GM23248 (cell line): ENCODE data around the gene ACSL4. TPM values are rescaled to one million over a fixed set of nuclear protein-coding genes. Genes with fewer than 3 reads are reported as not detected.
"Not testable (repeated sequence)": the region's sequence is repeated elsewhere in the genome, so short reads cannot be mapped to it uniquely, and the experiment has no call there.

Experiments
- DNase-seq: peaks from one replicate; pipeline ENCODE4 v3.0.0-alpha.2; 2015
- H2AFZ ChIP-seq: fragments of 200-600 bp; sonication (generic); 2 replicates; pipeline ENCODE4 v1.6.1; 2016; ENCODE audit warnings: antibody characterized with exemption
- H3F3A ChIP-seq: fragments of 200-600 bp; sonication (generic); 2 replicates; pipeline ENCODE4 v1.6.1; 2016; ENCODE audit warnings: mild to moderate bottlenecking, antibody characterized with exemption, mixed run types; ENCODE audit not compliant: insufficient read depth
- H3K27ac ChIP-seq: fragments of 200-600 bp; sonication (generic); 2 replicates; pipeline ENCODE4 v1.5.1; 2016; ENCODE audit warnings: mild to moderate bottlenecking
- H3K27me3 ChIP-seq: fragments of 200-600 bp; sonication (generic); replicated peaks from 2 replicates; pipeline ENCODE4 v1.6.1; 2016; ENCODE audit warnings: mild to moderate bottlenecking; ENCODE audit not compliant: insufficient read depth
- H3K36me3 ChIP-seq: fragments of 200-600 bp; sonication (generic); 2 replicates; pipeline ENCODE4 v1.6.1; 2016; ENCODE audit warnings: low read depth, mild to moderate bottlenecking
- H3K4me1 ChIP-seq: fragments of 200-600 bp; sonication (generic); 2 replicates; pipeline ENCODE4 v1.6.1; 2016; ENCODE audit warnings: mild to moderate bottlenecking; ENCODE audit not compliant: insufficient read depth
- H3K4me2 ChIP-seq: fragments of 200-600 bp; sonication (generic); one replicate; pipeline ENCODE4 v1.6.1; 2016; ENCODE audit warnings: mild to moderate bottlenecking; ENCODE audit not compliant: unreplicated experiment
- H3K4me3 ChIP-seq: fragments of 200-600 bp; sonication (generic); 2 replicates; pipeline ENCODE4 v1.5.1; 2016; ENCODE audit warnings: mild to moderate bottlenecking
- H3K79me2 ChIP-seq: fragments of 200-600 bp; sonication (generic); 2 replicates; pipeline ENCODE4 v1.6.1; 2016; ENCODE audit warnings: mild to moderate bottlenecking; ENCODE audit not compliant: insufficient read depth
- H3K9ac ChIP-seq: fragments of 200-600 bp; sonication (generic); 2 replicates; pipeline ENCODE4 v1.6.1; 2016; ENCODE audit warnings: mild to moderate bottlenecking
- H3K9me2 ChIP-seq: fragments of 200-600 bp; sonication (generic); 2 replicates; pipeline ENCODE4 v1.6.1; 2016; ENCODE audit warnings: mixed run types, mild to moderate bottlenecking, moderate library complexity; ENCODE audit not compliant: insufficient read depth
- H3K9me3 ChIP-seq: fragments of 200-600 bp; sonication (generic); one replicate; pipeline ENCODE4 v1.6.1; 2017; ENCODE audit warnings: low read depth
- H4K20me1 ChIP-seq: fragments of 200-600 bp; sonication (generic); 2 replicates; pipeline ENCODE4 v1.6.0; 2016; ENCODE audit not compliant: insufficient read depth
- EZH2 ChIP-seq: fragments of 200-600 bp; sonication (generic); IDR thresholded peaks from 2 replicates; pipeline ENCODE4 v1.6.1; 2018; ENCODE audit warnings: antibody characterized with exemption, mild to moderate bottlenecking; ENCODE audit not compliant: insufficient read depth, poor library complexity, severe bottlenecking
- EZH2phosphoT487 ChIP-seq: fragments of 200-600 bp; sonication (generic); IDR thresholded peaks from 2 replicates; pipeline ENCODE4 v1.6.1; 2018; ENCODE audit warnings: antibody characterized with exemption, moderate library complexity, mild to moderate bottlenecking, low read depth; ENCODE audit not compliant: insufficient read depth
- WGBS, 2 experiments: methylation state at CpG; one replicate each; pipeline ENCODE4 v1.1.6; 2015 to 2017; ENCODE audit warnings: low lambda C conversion rate in 2 of 2, low coverage in 1 of 2; ENCODE audit errors: missing lambda C conversion rate in 2 of 2; 5-methylcytosine and 5-hydroxymethylcytosine counted together
- in situ Hi-C: fragments of 300-500 bp; cut with MboI; formaldehyde crosslinking; loops from 2 replicates; pipeline ENCODE4 v1.15.0; 2020
- polyA plus RNA-seq: library from polyadenylated mRNA; unstranded; fragments of >200 nt; fragmentation: Nextera tagmentation; extraction: Ambion mirVana; gene quantifications from 2 replicates; pipeline ENCODE4 v1.2.1, GENCODE V29; 2016
- total RNA-seq: library from RNA; depleted of rRNA; stranded (reverse); fragments of >200 nt; shearing (Covaris generic); gene quantifications from 2 replicates; pipeline ENCODE4 v1.2.3, GENCODE V29; 2014

The ACSL4 gene
- total and polyA plus RNA-seq, 2 experiments from 2014 or later = 33.2 to 81.7 TPM

GRCh38 chrX:109658391-109658790, 74.7 kb downstream of the ACSL4 start:
- TF ChIP-seq EZH2 = no peak
- TF ChIP-seq EZH2phosphoT487 = no peak
- 93 to 100% methylated on average over 1 of the region's 1 CpG for WGBS, 2 experiments
- no peak for DNase-seq
- H3K4me2 ChIP-seq = no peak overlapping the region
- no peaks in the 10 kb centered on the region for H3K4me1 ChIP-seq
- no peak overlapping the region for H3K27ac ChIP-seq
- no peak overlapping the region for H3K9ac ChIP-seq
- no peaks in the 10 kb centered on the region for H3F3A ChIP-seq
- H3K27me3 ChIP-seq = no peaks in the 10 kb centered on the region
- no peak overlapping the region for H3K4me3 ChIP-seq
- no peak overlapping the region for H2AFZ ChIP-seq
- H3K9me3 ChIP-seq = no peaks in the 10 kb centered on the region
- no peaks in the 10 kb centered on the region for H3K9me2 ChIP-seq
- no peaks in the 10 kb centered on the region for H4K20me1 ChIP-seq
- in situ Hi-C loops = no loop called here
- 0 out of 2 replicates have a peak, but pooled peaks cover 5% of the 10 kb centered on the region for H3K36me3 ChIP-seq
- peaks cover 20% of the 10 kb centered on the region; the same call in 1 of the 2 replicates for H3K79me2 ChIP-seq

DNA sequence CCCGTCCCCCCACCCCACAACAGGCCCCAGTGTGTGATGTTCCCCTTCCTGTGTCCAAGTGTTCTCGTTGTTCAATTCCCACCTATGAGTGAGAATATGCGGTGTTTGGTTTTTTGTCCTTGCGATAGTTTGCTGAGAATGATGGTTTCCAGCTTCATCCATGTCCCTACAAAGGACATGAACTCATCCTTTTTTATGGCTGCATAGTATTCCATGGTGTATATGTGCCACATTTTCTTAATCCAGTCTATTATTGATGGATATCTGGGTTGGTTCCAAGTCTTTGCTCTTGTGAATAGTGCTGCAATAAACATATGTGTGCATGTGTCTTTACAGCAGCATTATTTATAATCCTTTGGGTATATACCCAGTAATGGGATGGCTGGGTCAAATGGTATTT, 75.7 kb downstream of the ACSL4 start:
- H3K4me2 ChIP-seq, H3K36me3 ChIP-seq, H2AFZ ChIP-seq, H3K4me1 ChIP-seq, in situ Hi-C loops, H3F3A ChIP-seq, H3K9ac ChIP-seq, H3K9me3 ChIP-seq, DNase-seq, H3K9me2 ChIP-seq, H3K27ac ChIP-seq, H4K20me1 ChIP-seq, H3K4me3 ChIP-seq, H3K27me3 ChIP-seq: not testable (repeated sequence)
- WGBS, 2 experiments = 96% methylated on average over 4 of the region's 4 CpGs; no CpG with 5 or more reads in 1 of the 2 experiments
- H3K79me2 ChIP-seq = peaks cover 23% of the 10 kb centered on the region

DNA sequence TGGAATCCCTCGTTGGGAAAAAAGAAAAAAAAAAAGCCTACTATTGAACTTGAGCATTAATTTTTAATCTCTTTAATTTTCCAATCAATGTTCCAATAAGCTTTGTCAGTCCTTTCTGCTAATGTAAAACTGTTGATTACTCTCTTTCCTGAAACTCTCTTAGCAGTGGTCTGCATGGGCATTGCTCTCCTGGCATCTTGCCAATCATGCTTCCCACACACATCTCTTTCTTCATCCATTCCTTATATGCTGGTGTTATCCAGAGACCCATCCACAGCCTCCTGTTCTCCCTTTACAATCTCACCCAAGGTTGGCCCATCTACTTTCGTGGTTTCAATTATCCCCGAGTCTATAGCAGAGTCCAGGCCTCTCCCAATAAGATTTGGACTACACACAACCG, 76.3 kb downstream of the ACSL4 start:
- 97 to 100% methylated on average over 4 of the region's 4 CpGs for WGBS, 2 experiments
- H3K27ac ChIP-seq = no peak overlapping the region
- H3K4me2 ChIP-seq = no peak overlapping the region
- in situ Hi-C loops = no loop called here
- H3F3A ChIP-seq = no peaks in the 10 kb centered on the region
- DNase-seq = no peak
- H2AFZ ChIP-seq = no peak overlapping the region
- H3K36me3 ChIP-seq = 0 out of 2 replicates have a peak, but pooled peaks cover 5% of the 10 kb centered on the region
- H3K9me3 ChIP-seq = no peaks in the 10 kb centered on the region
- H3K27me3 ChIP-seq = no peaks in the 10 kb centered on the region
- no peak for TF ChIP-seq EZH2
- no peak for TF ChIP-seq EZH2phosphoT487
- H3K79me2 ChIP-seq = peaks cover 29% of the 10 kb centered on the region
- H3K4me3 ChIP-seq = no peak overlapping the region
- no peaks in the 10 kb centered on the region for H4K20me1 ChIP-seq
- H3K9me2 ChIP-seq = no peaks in the 10 kb centered on the region
- H3K9ac ChIP-seq = no peak overlapping the region
- no peaks in the 10 kb centered on the region for H3K4me1 ChIP-seq

GRCh38 chrX:109655502-109656201, 77.4 kb downstream of the ACSL4 start:
- in situ Hi-C loops = no loop called here
- WGBS, 2 experiments = 92 to 100% methylated on average over 4 of the region's 4 CpGs
- no peak for TF ChIP-seq EZH2phosphoT487
- no peaks in the 10 kb centered on the region for H3K9me3 ChIP-seq
- H3F3A ChIP-seq = no peaks in the 10 kb centered on the region
- no peak for DNase-seq
- no peaks in the 10 kb centered on the region for H3K4me1 ChIP-seq
- H3K79me2 ChIP-seq = peaks cover 38% of the 10 kb centered on the region
- H3K4me2 ChIP-seq = no peak overlapping the region
- no peak overlapping the region for H3K4me3 ChIP-seq
- H3K9ac ChIP-seq = no peak overlapping the region
- H3K27ac ChIP-seq = no peak overlapping the region
- no peaks in the 10 kb centered on the region for H4K20me1 ChIP-seq
- no peaks in the 10 kb centered on the region for H3K9me2 ChIP-seq
- H2AFZ ChIP-seq = no peak overlapping the region
- no peaks in the 10 kb centered on the region for H3K27me3 ChIP-seq
- 0 out of 2 replicates have a peak, but pooled peaks cover 5% of the 10 kb centered on the region for H3K36me3 ChIP-seq
